PC-3 (cell line): ENCODE results near the gene ESR1.

Experiments
- EZH2phosphoT487 ChIP-seq: fragments of 300-600 bp; sonication (generic); IDR thresholded peaks from 2 replicates; pipeline ENCODE4 v1.6.1; 2018; ENCODE audit warnings: mild to moderate bottlenecking, antibody characterized with exemption, low read length, borderline replicate concordance
- TF ChIP-seq, protein P1 (sequence below): fragments of 300-600 bp; sonication (generic); conservative IDR thresholded peaks from 2 replicates; pipeline ENCODE4 v1.5.1; 2017; ENCODE audit warnings: antibody characterized with exemption, low read depth, mild to moderate bottlenecking, low read length

DNA sequence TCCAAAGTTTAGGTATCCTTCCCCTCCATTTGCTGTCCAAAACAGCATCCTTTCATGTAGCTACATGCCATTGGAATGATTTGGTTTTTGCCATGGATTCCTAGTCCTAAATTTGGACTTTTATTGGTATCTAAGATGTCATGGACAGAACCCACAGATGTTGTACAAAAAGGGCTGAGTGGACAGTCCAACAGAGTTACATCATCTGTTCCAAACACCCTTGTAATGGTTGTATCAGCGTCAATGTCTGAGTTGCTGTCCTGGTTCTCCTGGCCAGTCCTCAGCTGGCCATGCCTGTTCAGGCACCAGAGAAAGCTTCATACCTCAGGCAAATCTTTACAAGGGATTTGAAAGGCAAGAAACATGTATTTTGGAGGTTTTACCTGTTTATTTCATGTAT, 191.3 kb downstream of the ESR1 start:
- TF ChIP-seq, protein P1, sequence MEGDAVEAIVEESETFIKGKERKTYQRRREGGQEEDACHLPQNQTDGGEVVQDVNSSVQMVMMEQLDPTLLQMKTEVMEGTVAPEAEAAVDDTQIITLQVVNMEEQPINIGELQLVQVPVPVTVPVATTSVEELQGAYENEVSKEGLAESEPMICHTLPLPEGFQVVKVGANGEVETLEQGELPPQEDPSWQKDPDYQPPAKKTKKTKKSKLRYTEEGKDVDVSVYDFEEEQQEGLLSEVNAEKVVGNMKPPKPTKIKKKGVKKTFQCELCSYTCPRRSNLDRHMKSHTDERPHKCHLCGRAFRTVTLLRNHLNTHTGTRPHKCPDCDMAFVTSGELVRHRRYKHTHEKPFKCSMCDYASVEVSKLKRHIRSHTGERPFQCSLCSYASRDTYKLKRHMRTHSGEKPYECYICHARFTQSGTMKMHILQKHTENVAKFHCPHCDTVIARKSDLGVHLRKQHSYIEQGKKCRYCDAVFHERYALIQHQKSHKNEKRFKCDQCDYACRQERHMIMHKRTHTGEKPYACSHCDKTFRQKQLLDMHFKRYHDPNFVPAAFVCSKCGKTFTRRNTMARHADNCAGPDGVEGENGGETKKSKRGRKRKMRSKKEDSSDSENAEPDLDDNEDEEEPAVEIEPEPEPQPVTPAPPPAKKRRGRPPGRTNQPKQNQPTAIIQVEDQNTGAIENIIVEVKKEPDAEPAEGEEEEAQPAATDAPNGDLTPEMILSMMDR: no peak
- no peak for TF ChIP-seq EZH2phosphoT487
